K562 (cell line): Measurements from ENCODE around the gene RASD2. TPM values are rescaled to one million over a fixed set of nuclear protein-coding genes. Genes with fewer than 3 reads are reported as not detected.

ENCODE experiments used
- ATF1 ChIP-seq, 2 experiments: fragments of 450-650 bp in 1 of 2; IDR thresholded peaks; 2 replicates each; pipeline ENCODE4 v1.6.1; 2016; ENCODE audit warnings: missing compliant biosample characterization in 1 of 2, missing genetic modification characterization in 1 of 2
- CBFA2T3 ChIP-seq: fragments of 450-650 bp; IDR thresholded peaks from 2 replicates; pipeline ENCODE4 v1.6.1; 2017
- CHCHD3 ChIP-seq: fragments of 250-450 bp; sonication (Bioruptor Pico); IDR thresholded peaks from 2 replicates; pipeline ENCODE4 v2.1.2; 2022; ENCODE audit warnings: mild to moderate bottlenecking
- EHMT2 ChIP-seq: fragments of 450-650 bp; IDR thresholded peaks from 2 replicates; pipeline ENCODE4 v1.6.1; 2018; ENCODE audit warnings: antibody characterized with exemption
- FOXA3 ChIP-seq, 2 experiments: fragments of 450-650 bp in 1 of 2; sonication (generic) in 1 of 2; formaldehyde crosslinking; IDR thresholded peaks in 1 of 2; conservative IDR thresholded peaks in 1 of 2; 2 replicates each; pipeline versions ENCODE4 v1.4.0 to v1.8.0; 2020 to 2022; ENCODE audit warnings: mild to moderate bottlenecking in 2 of 2, missing genetic modification reagents in 1 of 2
- FOXJ3 ChIP-seq: sonication (generic); formaldehyde crosslinking; IDR thresholded peaks from 2 replicates; pipeline ENCODE4 v1.4.0; 2020; ENCODE audit warnings: mild to moderate bottlenecking, missing genetic modification reagents
- GTF2F1 ChIP-seq: IDR thresholded peaks from 2 replicates; pipeline ENCODE4 v1.6.1; 2011; ENCODE audit warnings: low read depth, low read length, improper control_type of control experiment
- IRF1 ChIP-seq: sonication (generic); formaldehyde crosslinking; IDR thresholded peaks from 2 replicates; pipeline ENCODE4 v1.8.0; 2022; ENCODE audit warnings: missing genetic modification reagents, mild to moderate bottlenecking, borderline replicate concordance
- MAFG ChIP-seq: fragments of 450-650 bp; conservative IDR thresholded peaks from 2 replicates; pipeline ENCODE4 v1.6.1; 2016; ENCODE audit warnings: missing genetic modification characterization, missing compliant biosample characterization
- NFATC3 ChIP-seq: fragments of 450-650 bp; IDR thresholded peaks from 2 replicates; pipeline ENCODE4 v1.6.1; 2017; ENCODE audit warnings: mild to moderate bottlenecking
- PCBP1 ChIP-seq: fragments of 200-400 bp; formaldehyde crosslinking; IDR thresholded peaks from 2 replicates; pipeline ENCODE4 v1.6.1; 2018; ENCODE audit warnings: mild to moderate bottlenecking, low read depth, low read length; ENCODE audit not compliant: poor library complexity, severe bottlenecking
- PCBP2 ChIP-seq: fragments of 200-400 bp; formaldehyde crosslinking; IDR thresholded peaks from 2 replicates; pipeline ENCODE4 v1.6.1; 2018; ENCODE audit warnings: low read length, low read depth, mild to moderate bottlenecking, moderate library complexity; ENCODE audit not compliant: poor library complexity, severe bottlenecking
- PREB ChIP-seq: sonication (generic); formaldehyde crosslinking; IDR thresholded peaks from 2 replicates; pipeline ENCODE4 v1.8.1; 2023; ENCODE audit warnings: mild to moderate bottlenecking, missing genetic modification reagents
- SAFB2 ChIP-seq: fragments of 200-400 bp; formaldehyde crosslinking; IDR thresholded peaks from 2 replicates; pipeline ENCODE4 v1.6.1; 2018; ENCODE audit warnings: borderline replicate concordance, low read length, low read depth, moderate library complexity; ENCODE audit not compliant: severe bottlenecking
- SP2 ChIP-seq: IDR thresholded peaks from 2 replicates; pipeline ENCODE4 v1.6.1; 2011; ENCODE audit warnings: mild to moderate bottlenecking, low read depth, low read length, moderate library complexity; ENCODE audit not compliant: poor library complexity, severe bottlenecking; ENCODE audit errors: extremely low read depth
- SREBF2 ChIP-seq: sonication (generic); formaldehyde crosslinking; IDR thresholded peaks from 2 replicates; pipeline ENCODE4 v1.4.0; 2020; ENCODE audit warnings: mild to moderate bottlenecking, missing genetic modification reagents
- TAF15 ChIP-seq: fragments of 200-400 bp; formaldehyde crosslinking; IDR thresholded peaks from 2 replicates; pipeline ENCODE4 v1.6.1; 2017; ENCODE audit warnings: mild to moderate bottlenecking, low read depth, low read length, moderate library complexity
- TGIF2 ChIP-seq: sonication (generic); formaldehyde crosslinking; IDR thresholded peaks from 2 replicates; pipeline ENCODE4 v1.8.1; 2022; ENCODE audit warnings: mild to moderate bottlenecking, missing genetic modification reagents, moderate library complexity
- ZFPM2 ChIP-seq: fragments of 250-450 bp; sonication (Bioruptor Pico); IDR thresholded peaks from 2 replicates; pipeline ENCODE4 v1.5.1; 2022; ENCODE audit warnings: mild to moderate bottlenecking
- ZNF24 ChIP-seq: fragments of 450-650 bp; IDR thresholded peaks from 2 replicates; pipeline ENCODE4 v1.6.1; 2016
- ZNF277 ChIP-seq: fragments of 250-450 bp; sonication (Bioruptor Pico); IDR thresholded peaks from 2 replicates; pipeline ENCODE4 v1.8.0; 2022; ENCODE audit warnings: inconsistent platforms, mild to moderate bottlenecking, moderate library complexity, borderline replicate concordance
- polyA plus RNA-seq, 8 experiments: library from polyadenylated mRNA; depleted of rRNA in 4 of 8; stranded (reverse) in 5 of 8; unstranded in 3 of 8; fragments of >200 nt; fragmentation: Nextera tagmentation in 2 of 8; fragmentation: Illumina TruSeq in 1 of 8; extraction: Ambion mirVana in 2 of 8; extraction: Trizol in 1 of 8; gene quantifications; 2 replicates each; pipeline versions ENCODE4 v1.2.1 to v1.2.3, GENCODE V29; 2011 to 2014; ENCODE audit warnings: inconsistent platforms in 1 of 8, missing spikeins in 1 of 8
- total RNA-seq, 7 experiments: library from RNA; depleted of rRNA in 6 of 7; stranded (reverse); fragments of >200 nt in 6 of 7; fragmentation: Illumina TruSeq in 2 of 7; extraction: Trizol in 2 of 7; gene quantifications; 2 replicates each; pipeline versions ENCODE4 v1.2.1 to v1.2.3, GENCODE V29; 2011 to 2021; ENCODE audit warnings: low replicate concordance in 1 of 7

Gene RASD2
- total and polyA plus RNA-seq, 9 of the 15 experiments (the other 6 are each of a cell fraction or from before 2014, with no cell fraction given): 0.05 TPM; not detected in 8

- TF ChIP-seq SAFB2 (no peak), ZFPM2 (no peak), PCBP2 (no peak), EHMT2 (no peak), PCBP1 (no peak), ATF1 (CRISPR knock-in tag; IDR thresholded peaks at IDR 0.05) (no peak), ATF1 (tag; IDR thresholded peaks at IDR 0.05) (no peak), TAF15 (no peak), GTF2F1 (no peak), NFATC3 (no peak), SREBF2 (no peak), CBFA2T3 (no peak), FOXA3 (CRISPR knock-in tag; conservative IDR thresholded peaks at IDR 0.05 in 1 of 2, IDR thresholded peaks at IDR 0.05 in 1 of 2) (no peak), FOXJ3 (CRISPR knock-in tag) (no peak), MAFG (tag) (no peak), ZNF24 (no peak), SP2 (no peak), IRF1 (CRISPR knock-in tag) (no peak), PREB (CRISPR knock-in tag) (no peak), ZNF277 (CRISPR knock-in tag) (no peak), TGIF2 (CRISPR knock-in tag) (no peak), CHCHD3 (CRISPR knock-in tag) (no peak)
Observed at GRCh38 chr22:35589071-35589755, 48.6 kb downstream of the RASD2 start (continued).
